BJ (cell line): ENCODE measurements around the gene LGALS3. TPM values are rescaled to one million over a fixed set of nuclear protein-coding genes. Genes with fewer than 3 reads are reported as not detected.

Experiments
- CTCF ChIA-PET: fragments of 350-600 bp; formaldehyde crosslinking; extraction: SDS; loops from one replicate; lab custom pipeline; 2021; ENCODE audit warnings: antibody characterized with exemption, inconsistent platforms; lab: Yijun Ruan, JAX
- POLR2A ChIA-PET: fragments of 300-600 bp; sonication (Branson Sonifier 250); formaldehyde crosslinking; extraction: SDS; loops from one replicate; lab custom pipeline; 2021; ENCODE audit warnings: antibody characterized with exemption; lab: Charles Lee
- DNase-seq: peaks from one replicate; pipeline ENCODE4 v3.0.0-alpha.2; 2011; ENCODE audit warnings: low read depth
- H3K27me3 ChIP-seq: 2 replicates; pipeline ENCODE4 v1.6.0; 2011; ENCODE audit warnings: low read length; ENCODE audit not compliant: control insufficient read depth, insufficient read depth
- H3K36me3 ChIP-seq: 2 replicates; pipeline ENCODE4 v1.5.1; 2011; ENCODE audit warnings: low read length; ENCODE audit not compliant: control insufficient read depth, insufficient read depth
- H3K4me3 ChIP-seq: 2 replicates; pipeline ENCODE4 v1.5.1; 2011; ENCODE audit warnings: low read depth, mild to moderate bottlenecking, control low read depth, low read length
- CTCF ChIP-seq: IDR thresholded peaks from 2 replicates; pipeline ENCODE4 v1.5.1; 2011; ENCODE audit warnings: low read depth, mild to moderate bottlenecking, control low read depth, inconsistent platforms, low read length, moderate library complexity; ENCODE audit not compliant: insufficient read depth
- polyA plus RNA-seq: library from polyadenylated mRNA; depleted of rRNA; stranded (reverse); fragments of >200 nt; gene quantifications from 2 replicates; pipeline ENCODE4 v1.2.3, GENCODE V29; 2011

The LGALS3 gene
- polyA plus RNA-seq, 1 experiment: 182 TPM

DNA sequence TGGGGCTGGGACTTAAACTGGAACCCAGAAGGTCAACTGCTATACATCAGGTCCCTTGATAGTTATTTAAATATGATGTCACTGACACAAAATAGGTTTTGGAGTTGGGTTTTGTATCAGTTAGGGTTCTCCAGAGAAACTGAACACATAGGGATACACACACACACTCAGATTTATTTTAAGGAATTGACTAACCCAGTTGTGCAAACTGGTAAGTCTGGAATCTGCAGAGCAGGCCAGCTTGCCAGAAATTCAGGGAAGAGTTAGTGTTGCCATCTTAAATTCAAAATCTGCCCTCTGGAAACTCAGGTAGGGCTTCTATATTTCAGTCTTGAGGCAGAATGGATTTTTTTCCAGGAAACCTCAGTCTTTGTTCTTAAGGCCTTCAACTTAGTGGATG lies 40.7 kb upstream of the LGALS3 start:
- no peak for TF ChIP-seq CTCF
- H3K4me3 ChIP-seq: no peak overlapping the region
- no peaks in the 10 kb centered on the region for H3K36me3 ChIP-seq
- H3K27me3 ChIP-seq: no peaks in the 10 kb centered on the region
- ChIA-PET POLR2A (no interaction called here), CTCF (interaction anchor here (0.6 to 4.5 kb wide), 9 partner anchors 9 to 70 kb away, joined by 3 to 69 read pairs (median 9); no protein-coding TSS in a partner anchor)
- no peak for DNase-seq

DNA sequence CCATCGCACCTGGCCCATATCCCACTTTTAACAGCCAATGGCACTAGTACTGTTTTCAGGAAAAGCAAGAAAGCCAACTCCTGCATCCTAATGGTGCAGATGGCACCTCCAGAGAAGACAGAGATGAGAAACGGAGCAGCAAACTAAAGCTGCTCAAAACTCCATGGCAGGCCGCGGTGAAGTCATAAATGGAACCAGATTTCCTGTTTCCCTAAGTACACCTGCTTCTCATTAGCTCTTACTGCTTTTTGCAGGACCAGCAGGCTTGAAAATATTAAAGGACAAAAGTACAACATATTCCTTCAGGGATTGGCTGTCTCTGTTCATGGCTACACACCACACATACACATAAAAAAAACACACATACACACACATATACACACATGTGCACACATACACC lies 36.7 kb upstream of the LGALS3 start:
- no peak for TF ChIP-seq CTCF
- DNase-seq: peak; percentile 57
- ChIA-PET POLR2A (interaction anchor here (0.6 to 0.9 kb wide), 2 partner anchors 16 to 45 kb away, joined by 3 read pairs; no protein-coding TSS in a partner anchor), CTCF (interaction anchor here (0.6 to 4.8 kb wide), 14 partner anchors 10 to 68 kb away, joined by 3 to 65 read pairs (median 6); partner anchors contain the start of genes LGALS3 and MAPK1IP1L)
- Histone ChIP-seq H3K4me3 (no peak overlapping the region), H3K27me3 (no peaks in the 10 kb centered on the region), H3K36me3 (no peaks in the 10 kb centered on the region)

DNA sequence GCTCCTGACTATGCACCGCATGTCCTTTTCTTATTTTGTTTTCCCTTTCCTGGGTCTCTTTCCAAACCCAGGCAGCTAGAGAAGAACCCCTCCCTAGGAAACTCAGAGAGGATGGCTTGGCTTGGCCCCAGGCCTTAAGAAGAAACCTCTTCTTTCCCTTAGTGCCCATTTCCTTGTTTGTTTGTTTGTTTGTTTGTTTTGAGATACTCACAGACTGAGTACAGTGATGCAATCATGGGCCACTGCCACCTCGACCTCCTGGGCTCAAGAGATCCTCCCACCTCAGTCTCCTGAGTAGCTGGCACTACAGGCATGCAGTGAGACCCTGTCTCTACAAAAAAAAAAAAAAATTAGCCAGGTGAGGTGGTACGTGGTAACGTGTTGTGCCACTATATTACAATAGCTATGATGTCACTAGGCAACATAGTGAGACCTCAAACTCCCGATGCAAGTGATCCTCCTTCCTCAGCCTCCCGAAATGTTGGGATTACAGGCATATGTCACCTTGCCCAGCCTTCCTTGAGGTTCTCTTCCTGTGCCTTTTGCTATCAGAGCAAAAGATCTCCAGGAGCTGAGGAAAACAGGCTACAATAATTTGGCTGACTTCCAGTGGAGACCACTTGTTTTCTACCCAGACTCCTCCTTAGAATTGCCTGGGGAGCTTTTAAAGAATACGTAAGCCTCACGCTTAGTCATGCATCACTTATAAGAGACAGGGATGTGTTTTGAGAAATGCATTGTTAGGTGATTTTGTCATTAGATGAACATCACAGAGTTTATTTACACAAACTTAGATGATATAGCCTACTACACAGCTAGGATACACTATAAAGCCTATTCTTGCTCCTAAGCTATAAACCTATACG lies 34.5 kb upstream of the LGALS3 start:
- H3K36me3 ChIP-seq: no peaks in the 10 kb centered on the region

GRCh38 chr14:55097881-55098560 lies 31.0 kb upstream of the LGALS3 start:
- CTCF ChIA-PET: interaction anchor here (0.8 kb wide), 1 partner anchor 54 kb away, joined by 3 read pairs; no protein-coding TSS in a partner anchor
- no peak for TF ChIP-seq CTCF
- no peak for DNase-seq
- H3K36me3 ChIP-seq: no peaks in the 10 kb centered on the region
- H3K27me3 ChIP-seq: no peaks in the 10 kb centered on the region
- POLR2A ChIA-PET: no interaction called here
- no peak overlapping the region for H3K4me3 ChIP-seq

More for the DNA sequence above, 34.5 kb upstream of the LGALS3 start:
- TF ChIP-seq CTCF: no peak
- Histone ChIP-seq H3K4me3 (no peak overlapping the region), H3K27me3 (no peaks in the 10 kb centered on the region)
- ChIA-PET CTCF (interaction anchor here (0.9 to 4.8 kb wide), 9 partner anchors 9 to 66 kb away, joined by 3 to 65 read pairs (median 4); partner anchors contain the start of gene MAPK1IP1L), POLR2A (no interaction called here)
- DNase-seq: no peak

DNA sequence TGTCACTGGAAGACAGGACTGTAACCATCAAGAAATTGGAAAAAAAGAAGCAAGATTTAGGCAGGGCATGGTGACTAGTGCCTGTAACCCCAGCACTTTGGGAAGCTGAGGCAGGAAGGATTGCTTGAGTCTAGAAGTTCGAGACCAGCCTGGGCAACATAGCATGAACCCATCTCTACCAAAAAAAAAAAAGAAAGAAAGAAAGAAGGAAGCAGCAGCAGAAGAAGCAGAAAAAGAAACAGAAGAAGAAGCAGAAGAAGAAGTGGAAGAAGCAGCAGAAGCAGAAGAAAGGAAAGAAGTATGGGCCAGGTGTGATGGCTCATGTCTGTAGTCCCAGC lies 30.5 kb upstream of the LGALS3 start:
- H3K27me3 ChIP-seq: no peaks in the 10 kb centered on the region
- H3K4me3 ChIP-seq: no peak overlapping the region
- no peaks in the 10 kb centered on the region for H3K36me3 ChIP-seq
- no peak for DNase-seq
- POLR2A ChIA-PET: no interaction called here
- no peak for TF ChIP-seq CTCF
- CTCF ChIA-PET: no interaction called here
